Measurements from ENCODE around the gene DAD1.
"Not testable (repeated sequence)": the region's sequence is repeated elsewhere in the genome, so short reads cannot be mapped to it uniquely, and the experiment has no call there.

Gene DAD1

DNA sequence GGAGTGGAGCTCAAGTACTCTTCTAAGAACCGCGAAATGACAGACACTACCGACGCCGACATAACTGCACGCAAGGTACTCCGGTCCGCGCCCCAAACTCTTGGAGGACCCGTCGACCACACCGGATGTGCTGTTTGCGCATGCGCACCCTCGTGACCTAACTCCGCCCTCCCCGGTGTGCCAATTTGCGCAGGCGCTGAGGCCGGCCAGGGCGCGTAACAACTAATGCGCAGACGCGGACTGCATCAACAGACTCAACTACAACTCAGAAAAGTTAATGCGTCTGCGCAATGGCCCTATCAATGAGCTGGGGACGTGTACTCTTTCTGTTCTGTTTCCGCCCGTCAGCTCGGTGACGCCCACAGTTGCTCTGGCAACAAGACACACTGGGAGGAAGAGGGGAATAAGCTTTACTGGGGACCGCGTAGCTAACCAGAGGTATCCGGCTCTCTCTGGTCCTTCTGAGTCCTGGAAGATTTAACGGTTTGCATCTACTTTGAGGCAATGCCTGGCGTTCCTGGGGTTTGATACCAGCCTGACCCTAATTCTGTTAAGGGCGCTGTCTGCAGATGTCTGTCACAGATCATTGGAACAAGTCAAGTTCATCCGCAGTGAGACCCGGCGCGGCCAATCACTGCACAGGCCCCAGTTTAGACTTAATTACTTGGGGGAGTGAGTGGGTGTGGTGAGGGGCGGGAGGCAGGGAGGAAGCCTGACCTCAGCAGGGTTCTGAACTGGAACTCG lies at the start of gene DAD1:
TSS of gene DAD1 (minus strand) at position 129 of the 744 bp plus-strand sequence. CDS start at position 62, 67 bp downstream.
- peak; percentile 99 for DNase-seq

DNA sequence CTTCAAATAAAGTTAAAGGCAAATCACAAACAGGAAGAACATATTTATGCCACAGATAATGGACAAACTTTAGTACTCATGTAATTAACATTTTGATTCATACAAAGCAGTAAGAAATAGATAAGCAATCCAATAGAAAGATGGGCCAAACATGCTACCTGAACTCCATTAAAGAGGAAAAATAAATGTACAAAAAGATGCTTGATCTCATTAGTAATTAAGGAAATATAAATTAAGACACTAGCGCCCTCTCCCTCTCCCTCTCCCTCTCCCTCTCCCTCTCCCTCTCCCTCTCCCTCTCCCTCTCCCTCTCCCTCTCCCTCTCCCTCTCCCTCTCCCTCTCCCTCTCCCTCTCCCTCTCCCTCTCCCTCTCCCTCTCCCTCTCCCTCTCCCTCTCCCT lies 47.0 kb upstream of the DAD1 start:
- DNase-seq: not testable (repeated sequence)

DNA sequence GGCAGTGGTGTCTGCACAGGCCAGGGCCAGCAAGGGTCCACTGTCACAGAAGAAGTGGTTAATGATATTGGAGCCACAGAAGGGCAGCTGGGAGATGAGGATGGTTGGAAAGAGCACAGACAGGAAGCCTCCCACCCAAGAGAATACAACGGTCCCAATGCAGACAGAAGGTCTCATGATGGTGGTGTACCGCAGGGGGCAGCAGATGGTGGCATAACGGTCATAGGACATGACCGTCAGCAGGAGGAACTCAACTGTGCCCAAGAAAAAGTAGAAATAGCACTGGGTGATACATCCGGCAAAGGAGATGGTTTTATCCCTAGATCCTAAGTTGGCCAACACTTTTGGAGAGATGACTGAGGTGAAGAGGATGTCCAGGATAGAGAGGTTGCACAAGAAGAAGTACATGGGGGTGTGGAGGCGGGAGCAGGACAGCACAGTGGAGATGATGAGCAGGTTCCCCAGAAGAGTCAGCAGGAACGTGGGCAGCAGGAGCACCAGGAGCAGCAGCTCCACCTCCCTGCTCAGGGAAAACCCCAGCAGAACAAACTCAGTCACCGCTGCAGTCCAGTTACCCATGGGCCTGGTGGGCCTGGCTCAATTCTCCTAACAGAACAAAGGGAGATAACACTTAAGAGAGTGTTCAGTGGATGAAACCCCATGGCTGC lies 45.3 kb upstream of the DAD1 start:
- no peak for DNase-seq

DNA sequence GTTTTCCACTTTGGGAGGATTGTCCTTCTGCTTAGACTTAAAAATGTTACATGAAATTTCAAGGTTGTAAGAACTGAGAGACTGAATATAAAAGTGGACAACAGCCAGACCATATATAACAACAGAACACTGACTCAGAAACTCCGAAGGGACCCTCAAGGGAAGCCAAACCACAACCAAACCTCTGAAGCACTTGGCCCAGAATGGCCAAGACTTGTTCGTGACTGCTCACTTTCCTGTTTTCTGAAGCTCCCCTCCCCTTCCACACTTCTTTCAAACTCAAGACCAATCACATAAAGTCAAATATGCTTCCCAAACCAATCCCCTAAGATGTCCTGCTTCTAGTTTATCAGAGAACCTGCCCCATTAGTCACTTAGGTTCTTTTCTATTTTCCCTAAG lies 41.5 kb upstream of the DAD1 start:
- DNase-seq: no peak

DNA sequence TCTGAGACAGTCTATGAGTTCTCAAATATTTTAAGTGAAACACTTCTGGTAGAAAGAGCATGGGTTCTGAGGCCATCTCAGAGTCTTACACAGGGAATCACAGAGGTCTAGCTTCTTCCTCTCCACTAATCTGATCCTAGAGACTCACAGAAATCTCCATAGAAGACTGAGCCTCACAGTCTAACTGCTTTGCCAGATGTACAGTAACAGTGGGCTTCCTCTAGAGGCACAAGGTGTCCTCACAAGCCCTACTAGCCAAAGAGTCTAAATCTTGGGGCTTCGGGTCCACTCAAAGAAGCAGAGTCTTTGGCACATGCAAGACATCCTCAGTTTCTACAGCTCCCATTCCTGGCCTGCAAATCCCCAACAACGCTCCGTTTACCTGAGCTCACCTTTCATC lies 41.0 kb upstream of the DAD1 start:
- DNase-seq: no peak

DNA sequence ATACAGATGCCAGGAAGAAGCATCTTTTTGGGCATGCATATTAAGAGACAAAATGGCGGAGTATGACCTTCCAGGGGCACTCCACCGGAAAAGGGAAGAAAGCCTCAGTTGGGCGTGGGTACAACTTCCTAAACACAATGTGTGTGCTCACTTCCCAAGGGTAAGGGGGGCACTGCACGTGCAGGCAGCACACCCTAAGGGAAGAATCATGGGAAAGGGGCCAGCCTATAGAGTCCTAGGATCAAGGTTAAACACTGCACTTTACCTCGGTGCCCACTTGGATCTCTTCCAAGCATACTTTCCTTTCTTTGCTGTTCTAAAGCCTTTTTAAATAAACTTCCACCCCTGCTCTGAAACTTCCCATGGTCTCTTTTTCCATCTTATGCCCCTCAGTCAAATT lies 40.3 kb upstream of the DAD1 start:
- no peak for DNase-seq

DNA sequence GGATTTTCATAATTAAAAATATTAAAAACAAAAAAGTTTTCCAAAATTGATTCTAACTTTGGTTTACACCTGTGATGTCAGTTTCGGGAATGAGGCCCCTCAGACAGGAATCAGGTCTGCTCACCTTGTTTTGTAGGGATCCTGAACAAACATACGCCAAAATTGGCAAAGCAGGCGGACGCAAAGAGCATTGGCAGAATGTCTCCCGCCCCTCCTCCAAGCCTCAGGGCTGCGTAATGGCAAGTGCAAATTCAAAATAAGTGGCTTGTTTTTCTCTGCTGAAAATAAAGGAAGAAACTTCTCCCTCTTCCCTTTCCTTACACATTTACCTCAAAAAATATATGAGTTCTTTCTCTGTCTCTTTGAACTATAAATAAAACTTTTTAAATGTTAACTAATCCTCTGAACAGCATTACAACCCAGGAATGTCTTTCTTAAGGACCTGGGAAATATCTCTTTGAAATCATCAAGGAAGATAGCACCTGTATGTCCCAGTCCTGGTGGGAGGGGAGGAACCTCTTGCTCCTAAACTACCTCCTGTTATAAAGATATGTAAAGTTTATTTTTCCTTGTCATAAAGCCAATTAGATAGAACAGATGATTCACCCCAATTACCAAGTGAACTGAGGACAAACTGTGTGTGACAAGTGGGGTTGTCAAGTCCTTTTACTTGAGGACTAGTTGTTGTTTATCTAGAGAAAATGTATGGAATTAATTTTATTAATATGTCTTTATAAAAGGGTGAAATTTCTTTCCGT lies 38.7 kb upstream of the DAD1 start:
- DNase-seq: no peak

DNA sequence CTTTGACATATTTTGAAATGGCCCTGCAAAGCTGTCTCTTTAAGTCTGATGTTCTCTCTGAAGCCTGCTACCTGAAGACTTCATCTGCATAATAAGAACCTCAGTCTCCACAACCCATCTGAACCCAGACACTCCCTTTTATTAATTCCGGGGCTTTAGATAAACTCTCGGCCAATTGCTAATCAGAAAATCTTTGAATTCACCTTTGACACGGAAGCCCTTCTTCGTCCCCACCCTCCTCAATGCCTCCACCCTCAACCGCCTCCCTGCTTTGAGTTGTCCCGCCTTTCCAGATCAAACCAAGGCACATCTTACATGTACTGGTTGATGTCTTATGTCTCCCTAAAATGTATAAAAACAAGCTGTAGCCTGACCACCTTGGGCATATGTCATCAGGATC lies 37.6 kb upstream of the DAD1 start:
- DNase-seq: no peak

DNA sequence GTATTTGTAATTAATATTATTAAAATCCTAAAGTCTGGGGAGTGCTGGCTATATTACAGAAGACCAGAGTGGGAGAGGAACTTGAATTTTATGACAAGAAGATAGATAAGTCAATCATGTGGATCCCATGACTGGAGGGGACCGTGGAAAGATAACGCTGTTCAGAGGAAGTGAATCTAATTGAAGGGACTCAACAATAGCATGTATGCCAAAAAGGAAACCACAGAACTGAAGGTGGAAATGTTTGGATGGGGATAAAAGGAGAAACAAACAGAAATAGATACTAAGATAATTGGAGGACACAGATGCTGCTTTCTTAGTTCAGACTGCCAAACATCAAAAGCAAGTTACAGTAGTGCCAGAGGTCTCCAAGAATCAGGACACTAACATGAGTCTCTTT lies 34.0 kb upstream of the DAD1 start:
- no peak for DNase-seq

DNA sequence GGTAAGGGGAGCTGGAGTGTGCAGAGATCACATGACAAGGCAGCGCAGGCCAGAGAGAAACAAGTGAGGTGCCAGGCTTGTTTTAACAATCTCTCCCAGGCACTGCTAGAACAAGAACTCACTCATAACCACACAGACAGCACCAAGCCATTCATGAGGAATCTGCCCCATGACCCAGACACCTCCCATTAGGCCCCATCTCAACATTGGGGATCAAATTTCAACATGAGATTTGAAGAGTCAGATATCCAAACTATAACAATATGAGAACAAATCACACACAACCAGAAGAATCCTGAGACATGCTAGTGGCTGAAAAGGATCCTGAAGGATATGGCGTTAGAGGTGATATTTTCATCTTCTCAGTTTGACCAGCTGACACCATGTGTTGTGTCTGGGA lies 33.2 kb upstream of the DAD1 start:
- DNase-seq: no peak

DNA sequence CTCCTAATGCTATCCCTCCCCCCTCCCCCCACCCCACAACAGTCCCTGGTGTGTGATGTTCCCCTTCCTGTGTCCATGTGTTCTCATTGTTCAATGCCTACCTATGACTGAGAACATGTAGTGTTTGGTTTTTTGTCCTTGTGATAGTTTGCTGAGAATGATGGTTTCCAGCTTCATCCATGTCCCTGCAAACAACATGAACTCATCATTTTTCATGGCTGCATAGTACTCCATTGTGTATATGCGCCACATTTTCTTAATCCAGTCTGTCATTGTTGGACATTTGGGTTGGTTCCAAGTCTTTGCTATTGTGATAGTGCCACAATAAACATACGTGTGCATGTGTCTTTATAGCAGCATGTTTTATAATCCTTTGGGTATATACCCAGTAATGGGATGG lies 26.7 kb upstream of the DAD1 start:
- not testable (repeated sequence) for DNase-seq

DNA sequence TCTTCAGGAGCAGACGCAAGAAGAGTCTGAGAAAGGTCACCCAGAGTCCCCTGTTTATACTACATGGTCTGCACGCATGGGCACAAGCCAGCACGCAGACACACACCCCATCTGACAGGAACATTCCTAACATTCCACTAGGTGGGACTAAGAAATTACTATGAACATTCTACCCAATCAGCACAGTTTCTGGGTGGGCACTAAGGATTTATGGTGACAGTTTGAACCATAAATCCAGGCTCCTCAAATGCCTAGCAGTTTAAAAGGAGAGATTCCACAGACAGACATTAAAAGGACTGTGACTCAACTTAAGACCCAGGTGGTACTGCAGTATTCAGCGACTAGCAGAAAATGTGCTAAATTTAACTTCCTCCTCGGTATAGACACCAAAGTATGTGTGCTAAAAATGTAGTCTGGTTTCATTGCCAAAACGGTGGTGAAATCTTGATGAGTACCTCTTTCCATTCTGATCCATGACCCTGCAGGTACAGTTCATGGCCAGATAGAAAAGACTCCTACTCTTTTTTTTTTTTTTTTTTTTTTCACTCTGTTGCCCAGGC lies 25.3 kb upstream of the DAD1 start:
- DNase-seq: no peak

DNA sequence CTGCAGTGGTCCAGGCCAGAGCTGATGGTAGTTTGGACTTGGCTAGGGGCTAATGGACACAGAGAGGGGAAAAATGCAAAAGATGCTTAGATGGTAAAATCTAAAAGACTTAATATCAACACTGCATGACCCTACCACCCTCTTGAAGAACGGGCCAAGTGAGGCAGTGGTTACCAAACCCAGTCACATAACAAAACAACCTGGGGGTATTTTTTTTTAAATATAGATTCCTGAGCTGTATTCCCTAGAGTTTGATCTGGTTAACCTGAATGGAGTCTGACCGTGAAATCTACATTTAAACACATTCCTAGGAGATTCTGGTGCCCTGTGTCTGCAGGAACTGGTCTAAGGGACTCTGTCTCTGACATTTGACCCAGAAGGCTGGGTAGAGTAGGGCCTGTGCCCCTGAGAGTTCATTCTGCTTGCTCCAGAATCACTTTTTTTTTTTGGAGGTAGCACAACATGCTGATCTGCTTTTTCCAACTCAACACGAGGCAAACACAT lies 24.8 kb upstream of the DAD1 start:
- no peak for DNase-seq

DNA sequence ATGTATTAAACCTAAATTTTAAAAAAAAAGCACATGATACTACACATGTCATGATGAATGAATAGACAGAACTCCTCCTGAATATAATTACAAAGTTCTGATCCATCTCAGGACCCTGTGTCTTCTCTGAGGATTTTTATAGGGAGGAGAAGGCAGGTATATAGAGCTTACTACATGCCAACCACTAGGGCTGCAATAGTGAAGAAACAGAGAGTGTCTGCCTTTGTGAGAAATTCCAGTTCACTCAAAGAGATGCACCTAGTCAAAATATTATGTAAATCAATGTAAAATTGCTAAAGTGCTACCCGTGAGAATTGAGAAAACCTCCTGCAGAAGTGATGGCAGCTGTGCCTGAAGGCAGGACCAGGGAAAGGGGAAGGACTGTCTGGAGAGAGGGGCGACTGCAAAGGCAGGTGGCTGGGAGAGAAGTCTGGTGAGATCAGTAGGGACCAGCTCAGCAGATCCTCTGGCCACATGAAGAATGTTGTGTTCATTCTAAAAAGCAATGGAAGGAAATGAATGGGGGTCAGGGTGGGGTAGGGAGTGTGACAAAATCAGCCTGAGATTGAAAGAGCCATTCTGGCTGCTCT lies 24.2 kb upstream of the DAD1 start:
- no peak for DNase-seq

DNA sequence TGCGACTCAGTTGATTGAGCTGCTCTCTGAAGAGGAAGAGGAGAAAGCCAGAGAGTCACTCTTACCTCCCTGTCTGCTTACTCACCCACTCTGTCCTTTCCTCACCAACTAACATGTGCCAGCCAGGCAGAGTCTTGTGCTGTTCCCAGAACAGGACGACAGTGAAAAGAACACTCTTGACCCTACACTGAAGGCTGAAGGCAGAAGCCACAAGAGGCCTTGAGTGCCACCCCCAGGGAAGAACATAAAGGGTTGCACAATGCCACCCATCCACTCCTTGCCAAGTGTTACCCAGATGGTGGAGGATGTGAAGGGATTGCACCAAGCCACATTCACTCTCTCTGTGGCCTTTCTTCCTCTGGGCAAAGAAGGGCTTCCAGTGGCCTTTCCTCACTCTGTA lies 21.9 kb upstream of the DAD1 start:
- DNase-seq: no peak

DNA sequence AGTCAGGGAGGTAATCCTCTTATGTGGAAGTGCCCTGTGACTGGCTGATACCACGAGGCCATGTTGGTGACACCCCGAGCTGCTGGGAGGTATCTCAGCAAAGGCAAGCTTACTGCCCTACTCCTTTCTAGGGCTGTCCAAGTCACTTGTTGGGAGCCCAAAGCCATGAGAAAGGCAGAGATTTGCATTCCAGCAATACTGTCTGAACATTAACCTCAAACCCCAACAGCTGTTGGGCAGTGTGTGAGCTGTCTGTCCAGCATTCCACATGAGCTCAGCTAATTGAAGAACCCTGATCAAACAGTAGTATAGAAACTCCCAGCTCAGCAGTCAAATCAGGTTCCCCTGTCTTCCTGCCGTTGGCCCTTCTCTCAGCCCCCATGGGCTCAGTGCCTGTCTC lies 18.3 kb upstream of the DAD1 start:
- no peak for DNase-seq

DNA sequence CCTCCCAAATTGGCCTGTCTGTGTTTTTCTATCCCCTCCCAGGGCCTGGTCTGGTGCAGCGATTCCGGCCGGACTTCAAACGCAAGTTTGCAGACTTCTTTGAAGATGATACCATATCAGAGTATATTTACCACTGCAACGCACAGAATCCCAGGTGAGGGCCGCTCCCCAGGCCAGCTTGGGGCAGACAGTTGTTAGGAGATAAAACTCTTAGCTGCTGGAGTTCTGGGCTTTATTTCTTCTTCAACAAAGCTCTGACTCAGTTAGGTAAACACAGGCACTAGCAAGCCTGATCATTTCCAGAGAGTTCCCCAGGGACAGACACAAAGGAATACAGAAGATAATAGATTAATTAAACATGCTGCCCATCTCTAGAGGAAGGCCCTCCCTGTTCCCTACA lies 17.4 kb upstream of the DAD1 start:
- DNase-seq: no peak

DNA sequence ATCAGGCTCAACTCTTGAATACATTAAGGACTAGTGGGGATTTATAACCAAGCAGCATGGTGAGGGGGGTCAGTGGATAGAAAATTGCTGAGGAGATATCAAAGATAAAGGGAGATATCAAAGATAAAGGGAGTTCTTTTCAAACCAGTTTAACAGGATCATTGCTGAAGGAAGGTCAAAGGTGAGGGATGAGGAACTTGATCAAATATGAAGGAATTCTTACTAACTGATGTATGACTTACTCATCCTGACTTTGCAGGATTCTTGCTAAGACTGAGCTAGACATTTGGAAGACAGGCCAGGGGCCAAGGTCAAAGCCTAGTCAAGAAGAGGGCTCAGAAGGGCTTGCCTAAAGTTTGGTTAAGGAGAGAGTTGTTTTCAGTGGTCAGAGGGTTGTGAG lies 13.8 kb upstream of the DAD1 start:
- DNase-seq: no peak

DNA sequence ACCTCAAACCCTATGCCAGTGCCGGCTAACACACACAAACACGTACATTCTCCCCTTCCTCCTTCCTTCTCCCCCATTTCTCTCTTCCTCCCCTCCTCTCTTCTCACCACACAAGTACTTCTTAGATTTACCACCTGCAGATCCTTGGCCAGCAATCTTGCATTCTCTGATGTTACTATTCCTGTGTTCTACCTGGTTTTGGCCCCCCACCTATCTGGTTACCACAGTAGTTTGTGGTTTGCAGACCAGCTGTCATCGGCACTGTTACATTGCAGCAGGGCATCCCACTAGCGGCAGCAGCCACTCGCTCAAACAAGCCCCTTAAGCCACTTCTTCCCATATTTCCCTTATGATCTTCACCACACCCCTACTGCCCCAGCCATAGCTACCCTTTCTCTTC lies 13.0 kb upstream of the DAD1 start:
- no peak for DNase-seq

DNA sequence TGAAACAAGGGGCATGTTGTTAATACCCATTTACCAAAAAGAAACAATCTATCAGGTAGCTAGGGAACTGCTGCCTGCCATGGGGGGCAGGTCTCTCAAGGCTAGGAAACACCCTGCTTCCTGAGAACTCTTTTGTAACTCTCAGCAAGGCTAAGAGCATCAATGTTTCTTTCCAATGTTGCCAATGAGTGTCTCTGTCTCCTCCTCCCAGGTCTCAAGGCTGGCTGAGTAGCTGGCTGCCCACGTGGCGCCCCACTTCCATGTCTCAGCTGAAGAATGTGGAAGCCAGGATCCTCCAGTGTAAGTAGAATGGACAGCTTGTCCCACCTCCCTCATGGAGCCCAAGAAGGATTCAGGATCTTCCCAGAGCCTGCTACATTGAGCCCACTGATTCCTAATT lies 12.4 kb upstream of the DAD1 start:
- no peak for DNase-seq

DNA sequence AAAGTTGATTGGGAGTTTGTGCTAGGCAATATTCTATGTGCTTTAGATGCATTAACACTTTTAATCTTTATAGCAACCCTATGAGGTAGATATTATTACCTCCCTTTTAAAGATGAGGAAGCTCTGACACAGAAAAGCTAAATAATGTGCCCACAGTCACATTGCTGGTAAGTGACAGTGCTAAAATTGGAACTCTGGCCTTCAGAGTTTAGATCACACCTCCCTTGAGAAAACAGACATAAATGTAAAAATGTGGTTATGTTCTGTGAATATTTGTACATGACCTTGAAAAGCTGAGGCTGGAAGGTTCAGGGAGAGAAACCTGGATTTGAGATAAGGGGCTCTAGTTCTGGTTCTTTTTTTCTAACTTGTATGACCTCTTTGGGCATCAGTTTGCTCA lies 11.0 kb upstream of the DAD1 start:
- no peak for DNase-seq

DNA sequence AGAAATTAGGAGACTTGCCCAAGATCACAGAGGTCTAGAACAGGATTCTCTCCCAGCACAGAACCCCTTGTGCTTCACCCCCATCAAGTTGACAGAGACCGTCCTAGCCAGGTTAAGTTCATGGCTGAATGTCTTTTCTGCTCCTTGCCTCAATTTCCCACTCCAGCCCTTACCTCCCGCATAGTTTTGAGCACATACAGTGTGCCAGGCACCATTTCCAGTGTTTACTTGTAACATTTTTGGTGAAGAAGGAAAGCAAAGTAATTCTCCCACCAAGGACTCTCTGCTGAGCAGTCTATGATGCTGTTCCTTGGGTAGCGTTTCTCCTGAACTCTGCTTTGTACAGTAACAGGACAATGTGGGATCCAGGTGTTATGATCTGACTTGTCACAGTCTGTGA lies 10.3 kb upstream of the DAD1 start:
- no peak for DNase-seq

DNA sequence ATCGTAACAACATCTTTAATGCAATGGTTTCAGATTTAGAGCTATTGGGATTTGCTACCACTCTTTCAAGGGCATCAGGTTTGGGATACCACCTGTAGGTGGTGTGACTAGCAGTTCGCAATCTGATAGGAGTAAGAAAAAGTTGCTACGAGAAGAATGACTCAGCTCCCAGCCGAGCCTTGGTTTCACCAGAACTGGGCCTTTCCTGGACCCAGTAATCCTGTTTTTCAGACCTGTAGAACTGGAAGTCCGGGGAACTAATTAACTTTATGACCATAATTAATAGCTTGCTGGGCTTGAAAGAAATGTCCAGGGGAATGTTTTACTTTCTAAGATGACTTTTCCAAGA lies 9.8 kb upstream of the DAD1 start:
- peak; percentile 58 for DNase-seq

All from stimulated activated CD4-positive, alpha-beta T cell treated with anti-CD3 and anti-CD28 coated beads, Interleukin-15, amount 100 ng/mL, for 24 hours (primary cell).